GM12878 (cell line): ENCODE data around the gene XRN2.

ENCODE experiments used
- CTCF ChIP-seq, 3 experiments: IDR thresholded peaks in 2 of 3; conservative IDR thresholded peaks in 1 of 3; 2 replicates each; pipeline ENCODE4 v1.5.1; 2011; ENCODE audit warnings: low read depth in 3 of 3, low read length in 3 of 3, mild to moderate bottlenecking in 3 of 3, control low read depth in 2 of 3, moderate library complexity in 2 of 3, inconsistent platforms in 1 of 3, mixed read lengths in 1 of 3; ENCODE audit not compliant: control insufficient read depth in 2 of 3, insufficient read depth in 1 of 3; ENCODE audit errors: extremely low read depth in 1 of 3
- EZH2 ChIP-seq: IDR thresholded peaks from 2 replicates; pipeline ENCODE4 v1.6.1; 2012; ENCODE audit warnings: low read depth, mild to moderate bottlenecking, control low read depth, inconsistent platforms, low read length, borderline replicate concordance; ENCODE audit not compliant: control insufficient read depth
- TF ChIP-seq, protein P1 (sequence below): fragments of 450-650 bp; IDR thresholded peaks from 2 replicates; pipeline ENCODE4 v1.6.1; 2017; ENCODE audit warnings: mild to moderate bottlenecking, moderate library complexity
- TF ChIP-seq, protein P2 (sequence below): IDR thresholded peaks from 2 replicates; pipeline ENCODE4 v1.6.1; 2012; ENCODE audit warnings: low read depth, low read length, improper control_type of control experiment
- TF ChIP-seq, protein P3 (sequence below): IDR thresholded peaks from 2 replicates; pipeline ENCODE4 v1.6.1; 2011; ENCODE audit warnings: low read depth, low read length, improper control_type of control experiment, borderline replicate concordance

DNA sequence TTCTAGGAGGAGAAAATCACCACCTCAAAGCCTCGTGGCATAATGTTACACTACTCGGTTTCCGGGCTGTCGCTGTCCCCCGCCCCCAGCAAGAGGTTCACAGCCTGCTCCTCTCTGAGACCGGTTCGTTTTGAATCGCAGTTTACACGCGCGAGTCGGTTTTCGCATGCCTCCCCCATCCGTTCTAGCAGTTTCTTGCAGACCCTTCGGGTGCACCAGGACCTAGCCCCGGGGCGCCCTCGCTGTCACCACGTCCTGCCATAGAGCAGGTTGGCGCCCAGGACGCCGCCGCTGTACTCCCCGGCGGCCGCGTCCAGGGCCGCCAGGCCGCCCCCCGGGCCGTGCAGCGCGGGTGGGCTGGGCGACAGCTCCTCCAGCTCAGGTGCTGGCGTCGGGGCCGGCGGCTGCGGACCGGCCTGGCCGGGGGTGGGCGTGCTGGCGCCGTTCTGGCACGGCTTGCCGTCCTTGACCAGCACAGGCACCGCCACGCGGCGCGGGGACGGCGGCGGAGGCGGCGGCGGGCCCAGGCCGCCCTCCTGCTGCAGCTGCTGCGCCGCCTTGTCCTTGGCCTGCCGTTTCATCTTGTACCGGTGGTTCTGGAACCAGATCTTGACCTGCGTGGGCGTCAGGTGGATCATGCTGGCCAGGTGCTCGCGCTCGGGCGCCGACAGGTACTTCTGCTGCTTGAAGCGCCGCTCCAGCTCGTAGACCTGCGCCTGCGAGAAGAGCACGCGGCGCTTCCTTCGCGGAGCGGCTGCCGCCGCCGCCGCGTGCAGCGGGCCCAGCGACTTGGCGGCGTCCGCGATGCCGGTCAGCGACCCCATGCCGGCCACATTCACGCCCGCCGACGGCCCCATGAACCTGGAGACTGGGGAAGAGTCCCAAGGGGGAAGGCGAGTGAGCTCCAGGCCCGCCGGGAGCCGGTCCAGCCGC is 92.8 kb downstream of the XRN2 start:
- TF ChIP-seq, protein P1, sequence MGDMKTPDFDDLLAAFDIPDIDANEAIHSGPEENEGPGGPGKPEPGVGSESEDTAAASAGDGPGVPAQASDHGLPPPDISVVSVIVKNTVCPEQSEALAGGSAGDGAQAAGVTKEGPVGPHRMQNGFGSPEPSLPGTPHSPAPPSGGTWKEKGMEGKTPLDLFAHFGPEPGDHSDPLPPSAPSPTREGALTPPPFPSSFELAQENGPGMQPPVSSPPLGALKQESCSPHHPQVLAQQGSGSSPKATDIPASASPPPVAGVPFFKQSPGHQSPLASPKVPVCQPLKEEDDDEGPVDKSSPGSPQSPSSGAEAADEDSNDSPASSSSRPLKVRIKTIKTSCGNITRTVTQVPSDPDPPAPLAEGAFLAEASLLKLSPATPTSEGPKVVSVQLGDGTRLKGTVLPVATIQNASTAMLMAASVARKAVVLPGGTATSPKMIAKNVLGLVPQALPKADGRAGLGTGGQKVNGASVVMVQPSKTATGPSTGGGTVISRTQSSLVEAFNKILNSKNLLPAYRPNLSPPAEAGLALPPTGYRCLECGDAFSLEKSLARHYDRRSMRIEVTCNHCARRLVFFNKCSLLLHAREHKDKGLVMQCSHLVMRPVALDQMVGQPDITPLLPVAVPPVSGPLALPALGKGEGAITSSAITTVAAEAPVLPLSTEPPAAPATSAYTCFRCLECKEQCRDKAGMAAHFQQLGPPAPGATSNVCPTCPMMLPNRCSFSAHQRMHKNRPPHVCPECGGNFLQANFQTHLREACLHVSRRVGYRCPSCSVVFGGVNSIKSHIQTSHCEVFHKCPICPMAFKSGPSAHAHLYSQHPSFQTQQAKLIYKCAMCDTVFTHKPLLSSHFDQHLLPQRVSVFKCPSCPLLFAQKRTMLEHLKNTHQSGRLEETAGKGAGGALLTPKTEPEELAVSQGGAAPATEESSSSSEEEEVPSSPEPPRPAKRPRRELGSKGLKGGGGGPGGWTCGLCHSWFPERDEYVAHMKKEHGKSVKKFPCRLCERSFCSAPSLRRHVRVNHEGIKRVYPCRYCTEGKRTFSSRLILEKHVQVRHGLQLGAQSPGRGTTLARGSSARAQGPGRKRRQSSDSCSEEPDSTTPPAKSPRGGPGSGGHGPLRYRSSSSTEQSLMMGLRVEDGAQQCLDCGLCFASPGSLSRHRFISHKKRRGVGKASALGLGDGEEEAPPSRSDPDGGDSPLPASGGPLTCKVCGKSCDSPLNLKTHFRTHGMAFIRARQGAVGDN: no peak
- TF ChIP-seq EZH2 (no peak), CTCF (IDR thresholded peaks at IDR 0.05 in 2 of 3, conservative IDR thresholded peaks at IDR 0.05 in 1 of 3; ENCODE audit: control insufficient read depth in 2 of 3, extremely low read depth in 1 of 3, insufficient read depth in 1 of 3, low read depth in 3 of 3, low read length in 3 of 3) (no peak)
- TF ChIP-seq, protein P2, sequence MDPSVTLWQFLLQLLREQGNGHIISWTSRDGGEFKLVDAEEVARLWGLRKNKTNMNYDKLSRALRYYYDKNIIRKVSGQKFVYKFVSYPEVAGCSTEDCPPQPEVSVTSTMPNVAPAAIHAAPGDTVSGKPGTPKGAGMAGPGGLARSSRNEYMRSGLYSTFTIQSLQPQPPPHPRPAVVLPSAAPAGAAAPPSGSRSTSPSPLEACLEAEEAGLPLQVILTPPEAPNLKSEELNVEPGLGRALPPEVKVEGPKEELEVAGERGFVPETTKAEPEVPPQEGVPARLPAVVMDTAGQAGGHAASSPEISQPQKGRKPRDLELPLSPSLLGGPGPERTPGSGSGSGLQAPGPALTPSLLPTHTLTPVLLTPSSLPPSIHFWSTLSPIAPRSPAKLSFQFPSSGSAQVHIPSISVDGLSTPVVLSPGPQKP: no peak
- TF ChIP-seq, protein P3, sequence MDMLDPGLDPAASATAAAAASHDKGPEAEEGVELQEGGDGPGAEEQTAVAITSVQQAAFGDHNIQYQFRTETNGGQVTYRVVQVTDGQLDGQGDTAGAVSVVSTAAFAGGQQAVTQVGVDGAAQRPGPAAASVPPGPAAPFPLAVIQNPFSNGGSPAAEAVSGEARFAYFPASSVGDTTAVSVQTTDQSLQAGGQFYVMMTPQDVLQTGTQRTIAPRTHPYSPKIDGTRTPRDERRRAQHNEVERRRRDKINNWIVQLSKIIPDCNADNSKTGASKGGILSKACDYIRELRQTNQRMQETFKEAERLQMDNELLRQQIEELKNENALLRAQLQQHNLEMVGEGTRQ: no peak
